Coronary artery (tissue), 2 donors: ENCODE measurements around the gene CLIC3.

Experiments used
- DNase-seq: peaks from one replicate; pipeline ENCODE4 v3.0.0-alpha.2; 2017; ENCODE audit warnings: low spot score
- H3K27ac ChIP-seq, 2 donors: fragments of 200-600 bp; sonication (generic); one replicate each; pipeline ENCODE4 v1.5.1; 2016 to 2019
- H3K4me3 ChIP-seq: fragments of 200-600 bp; sonication (generic); 2 replicates; pipeline ENCODE4 v1.5.1; 2016; ENCODE audit warnings: mild to moderate bottlenecking, moderate library complexity
- TF ChIP-seq, protein P1 (sequence below): fragments of 200-600 bp; sonication (generic); IDR thresholded peaks from one replicate; pipeline ENCODE4 v1.5.1; 2019; ENCODE audit warnings: antibody characterized with exemption

CLIC3 gene

DNA sequence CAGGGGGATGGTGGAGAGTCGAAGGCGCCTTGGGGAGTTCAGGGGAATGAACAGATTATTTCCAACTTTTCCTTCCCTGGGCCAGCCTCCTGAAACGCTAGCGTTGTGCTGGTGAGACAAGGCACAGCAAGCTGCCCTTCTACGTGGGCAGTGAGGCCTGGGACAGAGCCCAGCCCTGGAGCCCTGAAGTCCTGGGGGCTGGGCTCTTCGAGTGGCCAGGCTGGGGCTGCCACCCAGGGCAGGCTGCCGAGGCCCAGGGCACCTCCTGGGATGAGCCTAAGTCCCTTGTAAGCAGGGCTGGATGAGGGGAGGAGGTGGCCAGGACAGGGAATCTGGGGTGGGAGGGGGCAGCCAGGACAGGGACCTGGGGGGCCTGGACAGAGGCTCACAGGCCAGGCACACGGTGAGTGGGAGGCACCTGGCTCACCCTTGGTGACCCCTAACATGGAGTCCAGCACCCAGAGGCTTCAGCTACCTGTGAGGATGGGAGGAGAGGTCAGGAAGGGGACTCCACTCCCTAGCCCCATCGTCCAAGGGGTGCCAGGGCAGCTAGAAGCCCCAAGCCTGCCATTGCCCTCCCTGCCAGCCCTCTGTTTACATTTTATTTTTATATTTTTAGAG is 45.6 kb downstream of the CLIC3 start:
- TF ChIP-seq, protein P1, sequence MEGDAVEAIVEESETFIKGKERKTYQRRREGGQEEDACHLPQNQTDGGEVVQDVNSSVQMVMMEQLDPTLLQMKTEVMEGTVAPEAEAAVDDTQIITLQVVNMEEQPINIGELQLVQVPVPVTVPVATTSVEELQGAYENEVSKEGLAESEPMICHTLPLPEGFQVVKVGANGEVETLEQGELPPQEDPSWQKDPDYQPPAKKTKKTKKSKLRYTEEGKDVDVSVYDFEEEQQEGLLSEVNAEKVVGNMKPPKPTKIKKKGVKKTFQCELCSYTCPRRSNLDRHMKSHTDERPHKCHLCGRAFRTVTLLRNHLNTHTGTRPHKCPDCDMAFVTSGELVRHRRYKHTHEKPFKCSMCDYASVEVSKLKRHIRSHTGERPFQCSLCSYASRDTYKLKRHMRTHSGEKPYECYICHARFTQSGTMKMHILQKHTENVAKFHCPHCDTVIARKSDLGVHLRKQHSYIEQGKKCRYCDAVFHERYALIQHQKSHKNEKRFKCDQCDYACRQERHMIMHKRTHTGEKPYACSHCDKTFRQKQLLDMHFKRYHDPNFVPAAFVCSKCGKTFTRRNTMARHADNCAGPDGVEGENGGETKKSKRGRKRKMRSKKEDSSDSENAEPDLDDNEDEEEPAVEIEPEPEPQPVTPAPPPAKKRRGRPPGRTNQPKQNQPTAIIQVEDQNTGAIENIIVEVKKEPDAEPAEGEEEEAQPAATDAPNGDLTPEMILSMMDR = no peak
- no peak for DNase-seq
- H3K4me3 ChIP-seq = peak overlapping the region; percentile 94
- H3K27ac ChIP-seq = peak overlapping the region; percentile 80 to 92

DNA sequence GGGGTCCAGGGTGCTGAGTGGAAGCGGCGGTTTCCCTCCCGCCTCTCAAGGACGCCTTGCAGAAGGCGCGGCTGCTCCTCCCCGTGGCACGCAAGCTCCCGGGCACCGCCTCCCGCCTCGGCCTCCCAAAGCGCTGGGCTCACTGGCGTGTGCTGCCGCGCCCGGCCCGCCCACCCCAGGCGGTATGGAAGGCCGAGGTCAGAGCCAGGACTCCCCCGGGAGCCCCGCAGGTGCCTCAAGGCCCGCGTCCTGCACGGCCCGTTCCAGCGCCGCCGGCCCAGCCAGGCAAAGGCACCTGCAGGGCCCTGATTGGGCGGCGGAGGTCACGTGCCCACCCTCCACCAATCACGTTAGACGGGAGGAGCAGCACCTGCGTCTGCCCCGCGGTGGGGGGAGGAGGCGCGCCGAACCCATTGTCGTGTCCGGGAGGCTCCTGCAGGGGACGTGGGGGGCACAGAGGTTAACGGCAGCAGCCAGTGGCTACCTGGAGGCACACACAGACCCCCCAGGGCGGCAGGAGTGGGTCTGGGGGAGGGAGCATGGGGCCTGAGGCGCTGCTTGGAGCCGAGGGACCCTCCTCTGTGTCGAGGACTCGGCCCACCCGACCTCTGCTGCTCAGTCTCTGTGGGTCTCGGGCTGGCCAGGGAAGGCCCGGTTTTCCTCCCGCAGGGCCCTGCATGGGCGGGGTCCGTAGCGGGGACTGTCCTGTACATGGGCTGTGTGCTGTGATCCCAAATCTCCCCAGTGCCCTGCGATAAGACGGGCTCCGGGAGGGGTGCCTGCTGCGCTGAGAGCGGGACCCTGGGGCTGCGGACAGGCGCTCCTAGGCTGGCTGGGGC is 46.3 kb downstream of the CLIC3 start:
- TF ChIP-seq, protein P1 = no peak
- peak; percentile 93 for DNase-seq
- peak overlapping the region; percentile 80 to 92 for H3K27ac ChIP-seq
- peak overlapping the region; percentile 94 for H3K4me3 ChIP-seq

DNA sequence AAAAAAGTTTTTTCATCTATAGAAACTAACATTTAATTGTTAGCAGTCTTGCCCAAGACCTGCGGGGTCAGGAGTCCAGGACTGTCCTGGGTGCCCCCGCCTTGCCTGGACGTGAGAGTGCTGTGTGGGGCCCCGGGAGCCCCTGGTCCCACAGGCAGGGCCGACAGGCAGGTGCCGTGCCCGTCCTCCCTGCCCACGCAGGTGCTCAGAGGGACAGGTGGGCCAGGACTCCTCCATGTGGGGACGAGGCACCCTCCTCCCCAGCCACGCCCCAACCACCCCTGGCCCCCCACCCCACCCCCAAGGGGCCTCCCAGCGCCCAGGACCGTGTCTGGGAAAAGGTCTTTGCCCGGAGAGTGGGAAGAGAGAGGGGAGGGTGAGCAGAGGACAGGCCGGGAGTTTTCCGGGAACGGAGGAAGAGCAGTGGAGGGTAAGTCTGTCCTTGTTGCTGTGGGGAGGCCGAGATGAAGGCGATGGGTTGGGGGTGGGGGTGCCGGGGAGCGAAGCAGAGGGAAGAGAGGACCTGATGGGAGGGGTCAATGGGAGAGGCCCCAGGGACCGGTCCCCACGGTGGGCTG is 47.0 kb downstream of the CLIC3 start:
- H3K4me3 ChIP-seq = peak overlapping the region; percentile 94
- TF ChIP-seq, protein P1 = no peak
- H3K27ac ChIP-seq = peak overlapping the region; percentile 80 to 92
- DNase-seq = no peak

DNA sequence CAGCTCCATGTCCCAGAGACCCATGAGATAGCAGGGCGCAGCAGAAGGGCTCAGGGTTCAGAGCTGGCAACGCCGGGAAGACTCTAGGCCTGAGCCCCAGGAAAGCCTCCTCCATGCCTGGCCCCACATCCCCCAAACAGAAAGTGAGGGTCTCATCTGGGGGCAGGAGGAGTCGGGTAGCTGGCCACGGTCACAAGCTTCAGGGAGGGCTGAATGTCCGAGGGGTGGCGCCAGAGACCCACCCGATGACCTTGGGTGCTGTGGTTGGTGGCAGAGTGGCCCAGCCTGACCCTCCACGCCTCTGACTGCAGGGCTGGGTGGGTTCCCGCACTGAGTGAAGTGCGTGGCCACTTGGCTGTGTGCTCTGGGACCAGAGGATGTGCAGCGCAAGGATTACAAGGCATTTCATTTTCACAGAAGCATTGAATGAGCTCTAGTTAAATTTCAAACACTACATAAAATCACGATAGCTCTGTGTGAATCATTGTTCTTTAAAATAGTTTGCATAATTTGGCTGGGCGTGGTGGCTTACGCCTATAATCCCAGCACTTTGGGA is 48.3 kb downstream of the CLIC3 start:
- no peak for DNase-seq

DNA sequence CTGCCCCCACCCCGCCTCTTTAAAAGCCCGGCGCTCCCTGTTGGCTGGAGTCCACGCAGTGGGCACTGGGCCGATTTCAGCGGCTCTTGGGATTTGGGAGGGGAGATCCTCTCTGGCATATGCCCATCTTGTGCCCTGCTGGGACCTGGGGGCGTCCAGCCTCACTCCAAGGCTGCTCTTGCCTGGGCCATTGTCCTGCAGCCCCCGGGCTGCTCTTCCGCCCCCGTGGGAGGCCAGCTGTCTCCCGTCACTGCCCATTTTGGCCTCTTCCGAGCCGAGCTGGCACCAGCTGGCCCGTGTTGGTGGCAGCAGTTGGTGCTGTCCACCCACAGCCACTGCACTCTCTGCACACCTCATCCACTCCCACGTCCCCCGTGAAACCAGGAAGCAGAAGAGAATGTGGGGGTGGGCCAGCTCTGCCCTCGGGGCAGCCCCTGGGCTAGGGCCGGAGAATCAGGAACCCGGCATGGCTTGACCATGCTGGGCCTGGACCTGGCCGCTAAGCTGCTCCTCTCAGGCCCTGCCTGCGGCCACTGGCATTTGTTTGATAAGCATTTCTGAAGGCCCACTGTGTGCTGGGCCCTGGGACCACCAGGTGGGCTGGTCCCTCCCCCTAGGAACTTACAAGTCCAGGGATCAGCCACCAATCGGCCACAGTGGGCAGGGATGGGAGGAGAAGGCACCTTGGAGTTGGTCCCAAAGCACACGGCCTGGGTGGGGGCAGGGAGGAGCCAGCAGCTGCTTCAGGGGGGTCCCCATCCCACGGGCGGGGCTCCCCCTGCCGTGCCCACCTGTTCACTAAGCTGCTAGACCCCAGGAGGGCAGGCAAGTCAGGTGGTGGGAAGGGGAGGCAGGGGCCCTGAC is 49.1 kb downstream of the CLIC3 start:
- TF ChIP-seq, protein P1 = no peak
- no peak for DNase-seq
- Histone ChIP-seq H3K27ac (peak overlapping the region in 1 of 2 donors; percentile 51), H3K4me3 (no peak overlapping the region)

More for the DNA sequence above, 48.3 kb downstream of the CLIC3 start:
- TF ChIP-seq, protein P1 = no peak
- H3K27ac ChIP-seq = peak overlapping the region in 1 of 2 donors; percentile 4
- H3K4me3 ChIP-seq = no peak overlapping the region

DNA sequence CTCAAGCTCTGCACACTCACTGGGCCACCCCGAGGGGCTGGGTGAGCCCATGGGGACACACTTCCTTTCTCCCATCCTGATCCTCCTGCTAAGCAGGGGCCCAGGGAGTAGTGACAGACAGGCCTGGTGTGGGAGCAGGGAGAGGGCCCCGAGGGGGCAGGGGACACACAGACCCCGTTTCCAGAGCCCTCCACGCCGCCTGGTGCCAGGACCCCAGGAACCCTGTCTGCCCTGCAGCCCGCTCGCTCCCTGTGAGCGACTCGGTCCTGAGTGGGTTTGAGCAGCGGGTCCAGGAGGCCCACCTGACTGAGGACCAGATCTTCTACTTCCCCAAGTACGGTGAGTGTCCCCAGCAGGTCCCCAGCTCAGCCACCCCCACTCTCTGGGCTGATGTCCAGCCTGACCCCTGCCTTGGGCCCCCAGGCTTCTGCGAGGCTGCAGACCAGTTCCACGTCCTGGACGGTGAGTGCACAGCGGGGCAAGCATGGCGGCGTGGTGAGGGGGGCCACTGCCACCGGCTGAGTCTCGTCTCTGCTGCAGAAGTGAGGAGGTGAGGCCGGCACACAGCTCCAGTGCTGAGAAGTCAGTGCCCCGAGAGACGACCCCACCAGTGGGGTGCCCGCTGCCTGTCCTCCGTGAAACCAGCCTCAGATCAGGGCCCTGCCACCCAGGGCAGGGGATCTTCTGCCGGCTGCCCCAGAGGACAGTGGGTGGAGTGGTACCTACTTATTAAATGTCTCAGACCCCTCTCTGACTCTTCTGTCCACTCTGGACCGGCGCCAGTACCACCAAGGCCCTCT is 49.9 kb downstream of the CLIC3 start:
- DNase-seq = no peak
- no peak overlapping the region for H3K4me3 ChIP-seq
- peak overlapping the region in 1 of 2 donors; percentile 51 for H3K27ac ChIP-seq
- TF ChIP-seq, protein P1 = no peak
